Measurements from ENCODE around the gene FZD7. TPM values are rescaled to one million over a fixed set of nuclear protein-coding genes. Genes with fewer than 3 reads are reported as not detected.

Gene FZD7
- total and polyA plus RNA-seq, 2 of the 8 experiments (the other 6 are each of a cell fraction or from before 2014, with no cell fraction given): 176 to 246 TPM

DNA sequence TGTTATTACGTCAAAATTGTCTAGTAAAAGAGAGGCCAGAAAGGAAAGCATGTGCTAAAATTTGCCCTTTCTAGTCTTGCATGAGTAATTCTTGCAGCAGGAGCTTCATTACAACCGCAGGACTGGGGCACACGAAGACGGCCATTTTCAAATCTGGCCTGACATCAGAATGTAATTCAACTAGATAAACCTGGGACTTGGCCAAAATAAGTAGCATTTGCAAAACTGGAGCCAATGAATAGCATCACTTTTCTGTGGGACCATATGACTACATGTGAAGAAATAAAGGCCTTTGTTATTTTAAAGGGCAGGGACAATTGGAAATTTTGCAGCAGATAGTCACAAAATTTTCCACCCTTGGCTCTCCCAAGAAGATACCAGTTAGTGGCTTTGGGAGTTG lies 3.0 kb upstream of the FZD7 start (continued):
- TF ChIP-seq HDAC6 (IDR thresholded peaks at IDR 0.05; ENCODE audit: low read depth, low read length): no peak
- no peak for TF ChIP-seq NANOG (IDR thresholded peaks at IDR 0.05; ENCODE audit: insufficient read depth, low read depth, low read length, poor library complexity, severe bottlenecking)
- TF ChIP-seq SRF (IDR thresholded peaks at IDR 0.05; ENCODE audit: low read depth, low read length): no peak
- no peak for TF ChIP-seq FOSL1 (IDR thresholded peaks at IDR 0.05; ENCODE audit: insufficient read depth, low read depth, low read length)
- TF ChIP-seq POU5F1 (IDR thresholded peaks at IDR 0.05; ENCODE audit: low read depth, low read length): no peak

Data from H1 (cell line).